H1 (cell line): ENCODE data around the gene TSKU. TPM values are rescaled to one million over a fixed set of nuclear protein-coding genes. Genes with fewer than 3 reads are reported as not detected.

Source experiments
- CTCF ChIA-PET: fragments of 300-600 bp; sonication (Branson Sonifier 250); formaldehyde crosslinking; loops from one replicate; lab custom pipeline; 2021; ENCODE audit not compliant: partially characterized antibody; lab: Charles Lee
- POLR2A ChIA-PET: fragments of 300-600 bp; sonication (Branson Sonifier 250); formaldehyde crosslinking; loops from one replicate; lab custom pipeline; 2021; ENCODE audit warnings: inconsistent platforms; ENCODE audit not compliant: partially characterized antibody; lab: Charles Lee
- DNase-seq, 2 experiments: peaks; one replicate each; pipeline versions ENCODE4 v3.0.0 to v3.0.0-alpha.2; 2010 to 2022; ENCODE audit warnings: low spot score in 2 of 2, low read depth in 1 of 2, mixed read lengths in 1 of 2
- FAIRE-seq: peaks from 2 replicates; lab custom pipeline; 2011; peaks lifted over from hg19 to GRCh38; lab: Jason Lieb, UNC
- H2AFZ ChIP-seq: 2 replicates; pipeline ENCODE4 v1.8.1; 2012; ENCODE audit warnings: low read length, inconsistent platforms
- H2AK5ac ChIP-seq: 2 replicates; pipeline ENCODE4 v1.6.1; 2013; ENCODE audit warnings: low read depth, low read length
- H2BK120ac ChIP-seq: replicated peaks from 2 replicates; pipeline ENCODE3; 2013; ENCODE audit warnings: low read depth, low read length, inconsistent platforms
- H2BK12ac ChIP-seq: 2 replicates; pipeline ENCODE4 v1.6.1; 2013; ENCODE audit warnings: low read depth, low read length
- H2BK15ac ChIP-seq: 2 replicates; pipeline ENCODE4 v1.6.1; 2013; ENCODE audit warnings: low read length
- H2BK20ac ChIP-seq: 2 replicates; pipeline ENCODE4 v1.6.1; 2013; ENCODE audit warnings: low read length
- H2BK5ac ChIP-seq: 2 replicates; pipeline ENCODE4 v1.6.1; 2013; ENCODE audit warnings: low read depth, low read length
- H3K14ac ChIP-seq: 2 replicates; pipeline ENCODE4 v1.6.1; 2013; ENCODE audit warnings: inconsistent platforms; ENCODE audit not compliant: insufficient read length
- H3K18ac ChIP-seq: 2 replicates; pipeline ENCODE4 v1.6.1; 2013; ENCODE audit warnings: low read length; ENCODE audit errors: extremely low read depth
- H3K23ac ChIP-seq: 2 replicates; pipeline ENCODE4 v1.6.1; 2013; ENCODE audit warnings: inconsistent platforms; ENCODE audit not compliant: insufficient read length
- H3K23me2 ChIP-seq: 2 replicates; pipeline ENCODE4 v1.6.1; 2013; ENCODE audit warnings: low read depth, low read length
- H3K27ac ChIP-seq: 2 replicates; pipeline ENCODE4 v1.6.1; 2011; ENCODE audit warnings: low read depth, low read length, inconsistent platforms
- H3K27me3 ChIP-seq, 4 experiments: replicated peaks in 1 of 4; 1 replicate in 1 of 4; 2 replicates in 3 of 4; pipeline versions ENCODE4 v1.6.1 to v1.8.1; 2011 to 2013; ENCODE audit warnings: low read length in 3 of 4, mild to moderate bottlenecking in 3 of 4, inconsistent platforms in 2 of 4, mixed read lengths in 2 of 4, moderate library complexity in 1 of 4; ENCODE audit not compliant: control insufficient read depth in 3 of 4, insufficient read depth in 3 of 4; ENCODE audit errors: extremely low read depth in 1 of 4
- H3K36me3 ChIP-seq, 4 experiments: 2 replicates each; pipeline versions ENCODE4 v1.6.1 to v1.8.1; 2011 to 2013; ENCODE audit warnings: mild to moderate bottlenecking in 4 of 4, low read length in 3 of 4, moderate library complexity in 2 of 4, control low read depth in 1 of 4, inconsistent platforms in 1 of 4; ENCODE audit not compliant: insufficient read depth in 4 of 4, control insufficient read depth in 2 of 4
- H3K4ac ChIP-seq: replicated peaks from 2 replicates; pipeline ENCODE3; 2013; ENCODE audit warnings: low read length, low read depth, mixed read lengths, inconsistent platforms; ENCODE audit not compliant: insufficient read length
- H3K4me1 ChIP-seq, 4 experiments: replicated peaks in 1 of 4; 1 replicate in 1 of 4; 2 replicates in 3 of 4; pipeline versions ENCODE4 v1.6.1 to v1.8.1; 2011 to 2013; ENCODE audit warnings: low read length in 3 of 4, inconsistent platforms in 2 of 4, mixed read lengths in 1 of 4; ENCODE audit not compliant: insufficient read depth in 4 of 4, control insufficient read depth in 3 of 4
- H3K4me2 ChIP-seq, 2 experiments: 2 replicates each; pipeline versions ENCODE4 v1.6.1 to v1.8.1; 2011 to 2013; ENCODE audit warnings: low read depth in 2 of 2, low read length in 2 of 2, control low read depth in 1 of 2, inconsistent platforms in 1 of 2, mild to moderate bottlenecking in 1 of 2; ENCODE audit not compliant: insufficient read depth in 1 of 2
- H3K4me3 ChIP-seq, 4 experiments: fragments of 200-600, 300-600 bp in 1 of 4; sonication (generic), shearing (Covaris generic), sonication (Bioruptor Twin) in 1 of 4; 2 replicates each; pipeline versions ENCODE4 v1.5.1 to v1.8.1; 2011 to 2016; ENCODE audit warnings: low read length in 4 of 4, low read depth in 3 of 4, control low read depth in 2 of 4, inconsistent platforms in 2 of 4, mild to moderate bottlenecking in 2 of 4, mixed read lengths in 1 of 4, moderate library complexity in 1 of 4; ENCODE audit not compliant: insufficient read depth in 2 of 4; ENCODE audit errors: extremely low read depth in 1 of 4
- H3K56ac ChIP-seq: replicated peaks from 2 replicates; pipeline ENCODE3; 2013; ENCODE audit warnings: low read depth, mild to moderate bottlenecking, mixed read lengths, low read length, inconsistent platforms; ENCODE audit not compliant: insufficient read length
- H3K79me1 ChIP-seq: 2 replicates; pipeline ENCODE4 v1.6.1; 2013; ENCODE audit warnings: low read depth, low read length, control low read depth
- H3K79me2 ChIP-seq, 2 experiments: 2 replicates each; pipeline versions ENCODE4 v1.6.1 to v1.8.1; 2012 to 2013; ENCODE audit warnings: low read length in 2 of 2, mild to moderate bottlenecking in 2 of 2, inconsistent platforms in 1 of 2; ENCODE audit not compliant: insufficient read depth in 2 of 2, control insufficient read depth in 1 of 2
- H3K9ac ChIP-seq, 4 experiments: replicated peaks in 1 of 4; 1 replicate in 1 of 4; 2 replicates in 3 of 4; pipeline versions ENCODE4 v1.6.1 to v1.8.1; 2011 to 2013; ENCODE audit warnings: low read depth in 3 of 4, low read length in 3 of 4, control low read depth in 2 of 4, mild to moderate bottlenecking in 2 of 4, moderate library complexity in 2 of 4, inconsistent platforms in 1 of 4; ENCODE audit errors: extremely low read depth in 1 of 4
- H3K9me3 ChIP-seq, 2 experiments: 2 replicates each; pipeline versions ENCODE4 v1.6.1 to v1.8.1; 2012 to 2013; ENCODE audit warnings: mild to moderate bottlenecking in 2 of 2, moderate library complexity in 2 of 2, control low read depth in 1 of 2, inconsistent platforms in 1 of 2, low read depth in 1 of 2, low read length in 1 of 2, mixed read lengths in 1 of 2; ENCODE audit not compliant: insufficient read depth in 2 of 2
- H4K20me1 ChIP-seq, 2 experiments: replicated peaks in 1 of 2; 2 replicates each; pipeline versions ENCODE3 to v1.8.1; 2011 to 2013; ENCODE audit warnings: inconsistent platforms in 2 of 2, low read length in 2 of 2, mild to moderate bottlenecking in 1 of 2; ENCODE audit not compliant: insufficient read depth in 2 of 2, control insufficient read depth in 1 of 2
- H4K5ac ChIP-seq: 2 replicates; pipeline ENCODE4 v1.6.1; 2013; ENCODE audit warnings: low read length, low read depth, mixed read lengths, inconsistent platforms; ENCODE audit not compliant: insufficient read length
- H4K8ac ChIP-seq: 2 replicates; pipeline ENCODE4 v1.8.0; 2013; ENCODE audit warnings: mild to moderate bottlenecking, moderate library complexity, low read length, inconsistent platforms; ENCODE audit not compliant: insufficient read depth; ENCODE audit errors: extremely low read depth
- H4K91ac ChIP-seq: replicated peaks from 2 replicates; pipeline ENCODE3; 2013; ENCODE audit warnings: low read length, mixed read lengths, inconsistent platforms; ENCODE audit not compliant: insufficient read length
- BRCA1 ChIP-seq: IDR thresholded peaks from 2 replicates; pipeline ENCODE4 v1.6.1; 2012; ENCODE audit warnings: low read depth, low read length, improper control_type of control experiment
- EGR1 ChIP-seq: IDR thresholded peaks from 2 replicates; pipeline ENCODE4 v1.6.1; 2011; ENCODE audit warnings: low read depth, low read length, borderline replicate concordance
- NANOG ChIP-seq: IDR thresholded peaks from 2 replicates; pipeline ENCODE4 v1.6.1; 2011; ENCODE audit warnings: low read length, low read depth, mild to moderate bottlenecking, inconsistent platforms; ENCODE audit not compliant: insufficient read depth, poor library complexity, severe bottlenecking
- PHF8 ChIP-seq: fragments of 200-600 bp; sonication (generic); conservative IDR thresholded peaks from 2 replicates; pipeline ENCODE4 v1.7.1; 2012; ENCODE audit warnings: low read depth, mild to moderate bottlenecking, inconsistent platforms, low read length, moderate library complexity
- SIRT6 ChIP-seq: IDR thresholded peaks from one replicate; pipeline ENCODE4 v1.7.1; 2012; ENCODE audit warnings: low read length, inconsistent platforms
- WGBS, 2 experiments: shearing (Covaris generic) in 1 of 2; methylation state at CpG; one replicate each; pipeline versions ENCODE4 v1.1.6 to v1.1.7; 2013 to 2015; ENCODE audit warnings: low lambda C conversion rate in 2 of 2, mixed read lengths in 2 of 2, inconsistent platforms in 1 of 2, low coverage in 1 of 2, missing lambda C conversion rate in 1 of 2; ENCODE audit not compliant: insufficient replicate concordance in 2 of 2, insufficient coverage in 1 of 2, insufficient read length in 1 of 2; ENCODE audit errors: extremely low coverage in 1 of 2, missing lambda C conversion rate in 1 of 2; 5-methylcytosine and 5-hydroxymethylcytosine counted together
- polyA plus RNA-seq, 7 experiments: library from polyadenylated mRNA; depleted of rRNA in 3 of 7; stranded (reverse) in 5 of 7; unstranded in 2 of 7; fragments of >200 nt in 5 of 7; fragments of 200-250 nt in 2 of 7; gene quantifications; 1 replicate in 5 of 7; 2 replicates in 1 of 7; 4 replicates in 1 of 7; pipeline versions ENCODE4 v1.2.1 to v1.2.3, GENCODE V29; 2011 to 2013; ENCODE audit warnings: missing spikeins in 2 of 7, mixed read lengths in 2 of 7
- total RNA-seq: library from RNA; stranded (reverse); fragmentation: NEBNext Ultra II Directional; extraction: Animal tissue kit (Norgen Biotek cat#: 25700); gene quantifications from 2 replicates; pipeline ENCODE4 v1.2.1, GENCODE V29; 2021

TSKU gene
- total and polyA plus RNA-seq, 2 of the 8 experiments (the other 6 are each of a cell fraction or from before 2014, with no cell fraction given): 22.8 to 28.4 TPM

DNA sequence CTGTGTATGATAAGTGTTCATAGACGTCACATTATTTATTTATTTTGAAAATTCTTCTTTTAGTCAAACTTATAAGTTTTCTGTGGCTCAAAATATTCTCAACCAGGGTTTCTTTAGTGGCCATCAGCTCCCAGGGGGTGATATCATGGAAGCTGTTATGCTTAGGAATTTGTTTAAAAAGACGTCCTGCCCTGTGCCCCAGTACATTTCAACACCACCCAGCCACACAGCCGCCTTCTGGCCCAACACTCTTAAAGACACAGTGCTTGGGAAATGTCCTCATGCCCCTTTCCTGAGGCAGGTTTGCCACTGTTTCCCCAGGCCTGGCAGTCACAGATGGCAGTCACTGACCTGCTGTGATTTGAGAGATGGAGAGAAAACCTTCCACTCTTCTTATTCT lies 19.9 kb downstream of the TSKU start:
- H2BK5ac ChIP-seq: no peak overlapping the region
- no peak for FAIRE-seq
- H3K23ac ChIP-seq: no peak overlapping the region
- ChIA-PET POLR2A (interaction anchor here (1.0 kb wide), 1 partner anchor 9 kb away, joined by 3 read pairs; no protein-coding TSS in a partner anchor), CTCF (interaction anchor here (0.7 to 7.8 kb wide), 10 partner anchors 9 to 242 kb away, joined by 3 to 88 read pairs (median 5); no protein-coding TSS in a partner anchor)
- H3K4me3 ChIP-seq: no peak overlapping the region
- H4K20me1 ChIP-seq: peaks cover 2% of the 10 kb centered on the region in 2 experiments
- no peak overlapping the region for H3K4ac ChIP-seq
- no peaks in the 10 kb centered on the region for H3K79me2 ChIP-seq
- no peak overlapping the region for H3K4me2 ChIP-seq
- 79% methylated on average over 3 of the region's 3 CpGs; no CpG with 5 or more reads in 1 of the 2 experiments for WGBS, 2 experiments
- H3K56ac ChIP-seq: no peak overlapping the region
- H2BK20ac ChIP-seq: no peak overlapping the region
- no peak overlapping the region for H3K27ac ChIP-seq
- H3K36me3 ChIP-seq: no peaks in the 10 kb centered on the region
- no peaks in the 10 kb centered on the region for H3K9me3 ChIP-seq
- no peak overlapping the region for H3K18ac ChIP-seq
- H2BK15ac ChIP-seq: 0 out of 2 replicates have a peak overlapping the region, but pooled peaks have one; percentile 36
- H2BK120ac ChIP-seq: no peak overlapping the region
- no peak overlapping the region for H3K14ac ChIP-seq
- H4K5ac ChIP-seq: no peak overlapping the region
- H4K8ac ChIP-seq: no peak overlapping the region
- H2AFZ ChIP-seq: no peak overlapping the region
- no peak overlapping the region for H2BK12ac ChIP-seq
- H3K27me3 ChIP-seq: no peaks in the 10 kb centered on the region; a peak in 1 of 7 replicates
- H3K4me1 ChIP-seq: peaks cover 4 to 13% (median 8%) of the 10 kb centered on the region in 4 experiments; a peak in 6 of 7 replicates
- no peak overlapping the region for H4K91ac ChIP-seq
- H3K9ac ChIP-seq: no peak overlapping the region
- no peaks in the 10 kb centered on the region for H3K79me1 ChIP-seq
- TF ChIP-seq EGR1: no peak
- no peak for TF ChIP-seq SIRT6
- no peak for TF ChIP-seq BRCA1
- no peak for TF ChIP-seq NANOG
- no peak for TF ChIP-seq PHF8
- DNase-seq: no peak
- H2AK5ac ChIP-seq: no peak overlapping the region
- H3K23me2 ChIP-seq: peaks cover 2% of the 10 kb centered on the region; the same call in 1 of the 2 replicates
